Neural crest cell (in vitro differentiated cells): ENCODE data around the gene NUCB1. TPM values are rescaled to one million over a fixed set of nuclear protein-coding genes. Genes with fewer than 3 reads are reported as not detected.
A peak's percentile ranks its signal among the peaks of the same experiment; 100 is the strongest.
"Not testable (repeated sequence)": the region's sequence is repeated elsewhere in the genome, so short reads cannot be mapped to it uniquely, and the experiment has no call there.

Source experiments
- DNase-seq: peaks from one replicate; pipeline ENCODE4 v3.0.0; 2021; ENCODE audit warnings: low read depth, mixed read lengths, low spot score
- H3K27ac Mint-ChIP-seq: one replicate; pipeline ENCODE4 v1.8.0; 2021; ENCODE audit warnings: mild to moderate bottlenecking, mixed read lengths; ENCODE audit not compliant: unreplicated experiment
- H3K27me3 Mint-ChIP-seq: 2 replicates; pipeline ENCODE4 v1.8.0; 2021; ENCODE audit warnings: low read depth, mild to moderate bottlenecking, mixed read lengths
- H3K36me3 Mint-ChIP-seq: 2 replicates; pipeline ENCODE4 v1.8.0; 2021; ENCODE audit warnings: low read depth, mild to moderate bottlenecking, mixed read lengths
- H3K4me1 Mint-ChIP-seq: 2 replicates; pipeline ENCODE4 v1.8.0; 2021; ENCODE audit warnings: mixed read lengths
- H3K4me3 Mint-ChIP-seq: one replicate; pipeline ENCODE4 v1.8.0; 2021; ENCODE audit warnings: mild to moderate bottlenecking, mixed read lengths
- H3K9me3 Mint-ChIP-seq: 2 replicates; pipeline ENCODE4 v1.8.0; 2021; ENCODE audit warnings: mixed read lengths
- total RNA-seq: library from RNA; stranded (reverse); gene quantifications from 2 replicates; pipeline ENCODE4 v1.2.1, GENCODE V29; 2021
- TF ChIP-seq, protein P1 (sequence below): fragments of 200-600 bp; sonication (generic); conservative IDR thresholded peaks from 2 replicates; pipeline ENCODE4 v1.5.0; 2021; ENCODE audit warnings: antibody characterized with exemption, mild to moderate bottlenecking

Gene NUCB1
- total RNA-seq, 1 donor from 2014 or later: 102 TPM

DNA sequence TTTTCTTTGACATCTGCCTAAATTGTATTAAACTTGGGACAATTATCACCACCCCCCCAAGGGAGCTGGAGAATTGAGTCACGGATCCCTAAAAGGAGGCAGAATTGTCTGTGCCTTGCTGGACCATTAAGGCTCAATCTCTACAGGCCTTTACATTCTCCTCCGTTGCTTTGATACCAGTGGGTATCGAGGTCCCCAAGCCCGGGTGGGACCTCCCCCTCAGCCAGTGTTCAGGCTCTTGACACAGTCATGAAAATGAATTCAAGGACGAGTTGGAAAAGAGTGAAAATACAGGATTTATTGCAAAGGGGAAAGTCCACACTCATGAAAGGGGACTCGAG is 22.3 kb upstream of the NUCB1 start:
- H3K36me3 Mint-ChIP-seq: peaks cover 26% of the 10 kb centered on the region
- H3K27me3 Mint-ChIP-seq: no peaks in the 10 kb centered on the region
- peaks cover 33% of the 10 kb centered on the region for H3K4me1 Mint-ChIP-seq
- H3K4me3 Mint-ChIP-seq: no peak overlapping the region
- no peak overlapping the region for H3K27ac Mint-ChIP-seq
- no peaks in the 10 kb centered on the region for H3K9me3 Mint-ChIP-seq
- TF ChIP-seq, protein P1, sequence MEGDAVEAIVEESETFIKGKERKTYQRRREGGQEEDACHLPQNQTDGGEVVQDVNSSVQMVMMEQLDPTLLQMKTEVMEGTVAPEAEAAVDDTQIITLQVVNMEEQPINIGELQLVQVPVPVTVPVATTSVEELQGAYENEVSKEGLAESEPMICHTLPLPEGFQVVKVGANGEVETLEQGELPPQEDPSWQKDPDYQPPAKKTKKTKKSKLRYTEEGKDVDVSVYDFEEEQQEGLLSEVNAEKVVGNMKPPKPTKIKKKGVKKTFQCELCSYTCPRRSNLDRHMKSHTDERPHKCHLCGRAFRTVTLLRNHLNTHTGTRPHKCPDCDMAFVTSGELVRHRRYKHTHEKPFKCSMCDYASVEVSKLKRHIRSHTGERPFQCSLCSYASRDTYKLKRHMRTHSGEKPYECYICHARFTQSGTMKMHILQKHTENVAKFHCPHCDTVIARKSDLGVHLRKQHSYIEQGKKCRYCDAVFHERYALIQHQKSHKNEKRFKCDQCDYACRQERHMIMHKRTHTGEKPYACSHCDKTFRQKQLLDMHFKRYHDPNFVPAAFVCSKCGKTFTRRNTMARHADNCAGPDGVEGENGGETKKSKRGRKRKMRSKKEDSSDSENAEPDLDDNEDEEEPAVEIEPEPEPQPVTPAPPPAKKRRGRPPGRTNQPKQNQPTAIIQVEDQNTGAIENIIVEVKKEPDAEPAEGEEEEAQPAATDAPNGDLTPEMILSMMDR: no peak
- no peak for DNase-seq

DNA sequence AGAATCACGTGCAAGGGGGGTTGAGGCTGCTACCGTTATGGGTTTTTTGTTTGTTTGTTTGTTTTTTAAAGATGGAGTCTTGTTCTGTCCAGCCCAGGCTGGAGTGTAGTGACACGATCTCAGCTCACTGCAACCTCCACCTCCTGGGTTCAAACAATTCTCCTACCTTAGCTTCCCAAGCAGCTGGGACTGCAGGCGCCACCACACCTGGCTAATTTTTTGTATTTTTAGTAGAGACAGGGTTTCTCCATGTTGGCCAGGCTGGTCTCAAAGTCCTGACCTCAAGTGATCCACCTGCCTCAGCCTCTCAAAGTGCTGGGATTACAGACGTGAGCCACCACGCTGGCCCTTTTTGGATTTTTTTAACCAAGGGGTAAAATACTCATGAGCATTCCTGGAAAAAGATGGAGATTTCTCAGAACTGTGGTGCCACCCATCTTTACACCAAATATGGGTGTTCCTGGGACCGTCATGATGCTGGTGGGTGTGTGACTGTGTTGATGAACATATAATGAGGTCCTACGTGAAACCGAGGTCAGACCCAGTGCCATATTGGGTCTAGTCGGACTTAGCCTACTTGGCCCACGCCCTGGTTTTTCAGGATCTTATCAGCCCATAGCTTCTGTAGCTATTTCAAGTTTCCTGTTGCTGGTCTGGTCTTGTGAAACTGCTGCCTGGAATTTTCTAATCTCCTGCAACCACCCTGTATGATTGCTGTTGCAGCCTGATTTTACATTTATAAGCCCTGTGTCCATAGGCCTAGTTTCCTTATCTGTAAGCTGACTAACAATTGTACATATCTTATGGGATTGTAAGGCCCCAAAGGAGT is 21.7 kb upstream of the NUCB1 start:
- peaks cover 27% of the 10 kb centered on the region for H3K4me1 Mint-ChIP-seq
- H3K27me3 Mint-ChIP-seq: no peaks in the 10 kb centered on the region
- H3K4me3 Mint-ChIP-seq: peak overlapping the region; percentile 27
- no peaks in the 10 kb centered on the region for H3K9me3 Mint-ChIP-seq
- no peak overlapping the region for H3K27ac Mint-ChIP-seq
- no peak for DNase-seq
- H3K36me3 Mint-ChIP-seq: peaks cover 20% of the 10 kb centered on the region
- TF ChIP-seq, protein P1: no peak

DNA sequence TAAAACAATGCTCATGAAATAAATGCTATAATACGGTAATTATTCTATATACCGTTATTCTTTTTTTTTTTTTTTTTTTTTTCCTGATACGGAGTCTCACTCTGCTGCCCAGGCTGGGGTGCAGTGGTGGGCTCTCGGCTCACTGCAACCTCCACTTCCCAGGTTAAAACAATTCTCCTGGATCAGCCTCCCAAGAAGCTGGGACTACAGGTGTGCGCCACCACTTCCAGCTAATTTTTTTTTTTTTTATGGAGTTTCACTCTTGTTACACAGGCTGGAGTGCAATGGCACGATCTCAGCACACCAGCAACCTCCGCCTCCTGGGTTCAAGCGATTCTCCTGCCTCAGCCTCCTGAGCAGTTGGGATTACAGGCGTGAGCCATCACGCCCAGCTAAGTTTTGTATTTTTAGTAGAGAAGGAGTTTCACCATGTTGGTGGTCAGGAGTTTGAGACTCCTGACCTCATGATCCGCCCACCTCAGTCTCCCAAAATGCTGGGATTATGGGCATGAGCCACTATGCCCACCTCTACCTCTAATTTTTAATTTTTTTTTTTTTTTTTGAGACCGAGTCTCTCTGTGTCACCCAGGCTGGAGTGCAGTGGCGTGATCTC is 21.0 kb upstream of the NUCB1 start:
- peaks cover 13% of the 10 kb centered on the region for H3K36me3 Mint-ChIP-seq
- peaks cover 20% of the 10 kb centered on the region for H3K4me1 Mint-ChIP-seq
- TF ChIP-seq, protein P1: no peak
- DNase-seq: no peak
- H3K27me3 Mint-ChIP-seq: no peaks in the 10 kb centered on the region
- H3K9me3 Mint-ChIP-seq: no peaks in the 10 kb centered on the region
- no peak overlapping the region for H3K4me3 Mint-ChIP-seq
- no peak overlapping the region for H3K27ac Mint-ChIP-seq

DNA sequence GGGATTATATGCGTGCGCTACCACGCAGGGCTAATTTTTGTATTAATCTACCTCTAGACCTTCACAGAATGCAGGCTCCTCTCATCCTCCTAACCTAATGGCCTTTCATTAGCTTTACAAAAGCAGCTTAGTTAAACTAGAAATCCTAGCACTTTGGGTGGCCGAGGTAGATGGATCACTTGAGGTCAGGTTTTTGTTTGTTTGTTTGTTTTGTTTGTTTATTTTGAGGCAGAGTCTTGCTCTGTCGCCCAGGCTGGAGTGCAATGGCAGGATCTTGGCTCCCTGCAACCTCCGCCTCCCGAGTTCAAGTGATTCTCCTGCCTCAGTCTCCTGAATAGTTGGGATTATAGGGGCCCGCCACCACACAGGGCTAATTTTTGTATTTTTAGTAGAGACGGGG is 20.4 kb upstream of the NUCB1 start:
- not testable (repeated sequence) for H3K9me3 Mint-ChIP-seq, DNase-seq, H3K27me3 Mint-ChIP-seq, H3K27ac Mint-ChIP-seq, H3K4me3 Mint-ChIP-seq
- peaks cover 11% of the 10 kb centered on the region for H3K36me3 Mint-ChIP-seq
- peaks cover 14% of the 10 kb centered on the region for H3K4me1 Mint-ChIP-seq

DNA sequence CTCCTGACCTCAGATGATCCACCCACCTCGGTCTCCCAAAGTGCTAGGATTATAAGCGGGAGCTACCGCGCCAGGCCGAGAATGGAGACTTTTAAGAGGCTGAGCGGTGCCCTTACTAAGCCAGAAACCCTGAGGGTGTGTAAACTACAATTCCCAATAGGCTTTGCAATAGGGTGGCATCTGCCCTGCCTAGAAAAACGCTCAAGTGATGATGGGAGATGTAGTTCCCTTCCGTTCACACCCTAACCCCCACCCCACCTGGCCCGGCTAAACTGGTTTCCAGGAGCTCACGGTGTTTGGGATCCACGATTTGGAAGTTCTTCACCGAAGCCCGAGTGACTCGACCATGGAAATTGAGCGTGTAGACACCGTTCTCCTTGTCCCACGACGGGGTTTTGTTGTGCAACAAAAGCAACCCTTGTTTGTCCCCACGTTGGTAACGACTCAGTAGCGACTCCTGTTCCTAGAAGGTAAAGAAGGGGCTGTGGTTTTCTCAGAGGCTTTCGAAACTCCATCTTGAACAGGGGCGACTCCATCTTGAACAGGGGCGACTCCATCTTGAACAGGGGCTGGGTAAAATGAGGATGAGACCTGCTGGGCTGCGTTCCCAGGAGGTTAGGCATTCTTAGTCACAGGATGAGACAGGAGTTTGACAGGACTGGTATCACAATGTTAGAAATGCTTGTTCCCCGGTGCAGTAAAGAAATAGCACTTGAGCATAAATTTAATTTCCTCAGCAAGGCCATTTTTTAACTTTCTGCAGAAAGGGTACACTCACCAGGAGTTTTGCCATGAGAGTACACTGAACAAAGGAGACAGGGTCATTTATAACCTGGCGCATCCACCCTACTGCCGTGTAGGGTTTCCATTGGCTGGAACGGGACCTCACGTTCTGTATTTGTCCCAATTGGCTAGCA is 18.1 kb upstream of the NUCB1 start:
- no peaks in the 10 kb centered on the region for H3K4me1 Mint-ChIP-seq
- H3K9me3 Mint-ChIP-seq: no peaks in the 10 kb centered on the region
- no peaks in the 10 kb centered on the region for H3K27me3 Mint-ChIP-seq
- H3K27ac Mint-ChIP-seq: no peak overlapping the region
- no peak overlapping the region for H3K4me3 Mint-ChIP-seq
- H3K36me3 Mint-ChIP-seq: peaks cover 5% of the 10 kb centered on the region
- DNase-seq: peak; percentile 30
- TF ChIP-seq, protein P1: no peak
